Endometrial microvascular endothelial cells (primary cell): Measurements from ENCODE around the gene TMEM59. TPM values are rescaled to one million over a fixed set of nuclear protein-coding genes. Genes with fewer than 3 reads are reported as not detected.
"Not testable (repeated sequence)": the region's sequence is repeated elsewhere in the genome, so short reads cannot be mapped to it uniquely, and the experiment has no call there.

Experiments used
- in situ Hi-C: cut with HindIII; loops from 2 replicates; pipeline ENCODE4 v1.10.0; 2017; ENCODE audit warnings: low sequenced_read_pairs, low pct_unique_long_range_greater_than_20kb; ENCODE audit errors: inconsistent ontology term
- total RNA-seq: library from RNA; depleted of rRNA; stranded (reverse); fragments of >200 nt; gene quantifications from one replicate; pipeline ENCODE4 v1.2.3, GENCODE V29; 2015; ENCODE audit errors: inconsistent ontology term

Gene TMEM59
- total RNA-seq, 1 donor from 2014 or later = 201 TPM

DNA sequence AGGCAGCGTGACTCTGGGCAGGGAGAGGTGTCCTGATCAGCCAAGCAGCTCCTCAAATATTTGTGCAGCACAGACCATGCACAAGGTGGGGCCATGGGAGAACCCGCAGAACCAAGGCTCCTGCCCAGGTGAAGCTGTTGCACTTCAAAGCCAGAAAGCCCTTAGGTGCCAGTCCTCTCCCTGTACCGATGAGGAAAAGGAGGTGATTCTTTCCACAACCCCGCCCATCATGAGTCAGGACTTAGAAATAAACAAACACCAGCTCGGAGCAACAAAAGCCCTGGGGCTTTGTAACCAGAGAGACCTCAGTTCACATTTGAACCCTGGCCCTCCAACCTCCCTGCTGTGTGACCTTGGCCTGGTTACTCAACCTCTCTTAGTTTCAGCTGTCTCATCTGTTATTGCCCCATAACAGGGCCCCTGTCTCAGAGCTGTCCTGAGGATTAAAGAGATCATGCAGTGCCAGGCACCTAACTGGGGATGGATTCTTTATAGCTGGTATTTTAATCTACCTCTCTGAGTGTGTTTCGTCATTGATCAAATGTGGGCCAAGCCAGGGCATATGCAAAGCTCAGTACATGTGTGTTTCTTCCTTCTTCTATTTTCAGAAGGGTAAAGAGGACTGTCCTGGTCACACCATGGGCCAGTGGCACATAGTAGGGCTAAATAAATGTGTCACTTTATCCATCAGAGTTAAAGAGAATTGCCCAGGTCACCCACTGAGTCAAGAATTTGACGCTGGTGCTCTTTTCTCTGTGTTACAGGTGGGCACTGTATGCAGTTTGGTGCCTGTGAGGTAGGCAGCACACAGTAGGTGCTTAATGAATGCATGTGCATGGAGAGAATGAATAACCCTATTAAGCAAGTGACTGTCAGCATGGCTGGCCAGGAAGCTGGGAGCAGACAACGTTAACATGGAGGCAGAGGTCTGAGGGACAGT, 36.4 kb downstream of the TMEM59 start:
- in situ Hi-C loops = no loop called here

GRCh38 chr1:54014009-54014629, 38.9 kb downstream of the TMEM59 start:
- in situ Hi-C loops = no loop called here

DNA sequence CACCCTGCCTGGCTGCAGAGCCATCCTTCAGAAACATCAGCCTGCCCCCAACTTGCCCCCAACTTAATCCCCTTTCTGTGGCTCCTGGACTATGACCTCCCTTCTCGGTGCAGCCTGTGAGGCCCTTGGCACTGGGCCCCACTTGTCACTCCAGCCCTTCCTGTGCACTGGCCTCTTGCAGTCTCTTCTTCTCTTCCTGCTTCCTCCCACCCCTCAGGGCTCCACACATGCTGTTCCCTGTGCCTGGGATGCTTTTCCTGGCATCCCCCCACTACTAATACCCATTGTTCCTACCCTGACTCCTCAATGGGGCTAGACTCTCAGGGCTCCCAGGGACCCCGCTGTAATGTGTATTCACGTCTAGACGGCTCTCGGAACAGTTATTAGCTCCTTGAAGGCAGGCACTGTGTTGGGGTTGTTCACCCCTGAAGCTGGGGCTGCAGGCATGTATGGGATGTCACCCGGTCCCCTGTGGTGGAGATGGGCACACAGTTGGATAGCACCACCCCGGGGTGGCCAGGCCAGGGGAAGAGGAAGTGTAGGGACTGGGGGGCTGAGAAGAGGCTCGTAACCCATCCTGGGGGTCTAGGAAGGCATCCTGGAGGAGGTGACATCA, 39.5 kb downstream of the TMEM59 start:
- in situ Hi-C loops = no loop called here

GRCh38 chr1:54012863-54013262, 40.1 kb downstream of the TMEM59 start:
- in situ Hi-C loops = no loop called here

DNA sequence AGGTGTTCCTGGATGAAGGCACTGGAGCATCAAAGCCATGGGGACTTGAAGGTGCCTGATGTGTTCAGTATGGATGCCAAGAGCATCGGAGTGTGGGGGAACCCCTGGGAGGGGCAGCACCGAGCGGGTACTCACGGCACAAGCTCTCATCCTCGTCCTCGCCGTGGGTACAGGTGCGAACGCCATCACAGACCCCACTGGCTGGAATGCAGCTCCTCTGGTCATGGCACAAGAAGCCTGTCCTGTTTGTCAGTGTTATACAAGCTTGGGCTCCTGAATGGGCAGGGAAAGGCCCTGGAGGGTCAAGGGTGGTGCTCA, 41.0 kb downstream of the TMEM59 start:
- in situ Hi-C loops = no loop called here

- in situ Hi-C loops = no loop called here
These were observed 41.5 kb downstream of the TMEM59 start for GRCh38 chr1:54011316-54012007.

DNA sequence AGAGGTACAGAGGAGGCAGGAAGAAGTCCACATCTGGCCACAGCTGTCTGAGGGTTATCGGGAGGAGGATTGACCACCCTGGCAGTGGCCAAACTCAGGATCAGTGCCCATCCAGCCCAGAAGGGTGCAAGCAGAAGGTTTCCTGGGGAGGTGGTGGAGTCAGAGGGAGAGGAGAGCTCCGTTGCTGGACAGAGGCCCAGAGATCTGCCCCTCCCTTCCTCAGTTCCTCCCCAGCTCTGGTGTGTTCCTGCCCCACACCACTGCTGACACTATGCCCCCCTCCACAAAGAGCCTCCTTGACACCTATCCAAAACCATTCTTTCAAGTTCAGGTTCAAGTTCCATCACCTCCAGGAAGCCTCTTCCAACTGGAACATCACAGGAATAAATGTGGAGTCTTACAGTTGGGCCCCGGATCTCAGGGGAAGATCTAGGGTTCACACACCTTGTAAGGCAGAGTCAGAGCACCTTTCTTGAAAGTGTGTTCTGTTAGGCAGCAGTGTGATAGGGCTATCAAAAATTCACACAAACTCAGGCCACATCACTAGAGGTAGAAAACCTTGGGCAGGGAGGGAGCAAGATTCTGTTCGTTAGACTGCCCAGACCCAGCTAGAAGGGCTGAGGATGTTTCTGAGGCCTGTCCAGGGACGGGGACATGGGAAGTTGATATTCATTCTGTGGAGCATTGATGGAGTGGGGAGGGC, 42.4 kb downstream of the TMEM59 start:
- in situ Hi-C loops = no loop called here

GRCh38 chr1:54009406-54009805, 43.6 kb downstream of the TMEM59 start:
- in situ Hi-C loops = no loop called here

GRCh38 chr1:54008876-54009275, 44.1 kb downstream of the TMEM59 start:
- in situ Hi-C loops = no loop called here

DNA sequence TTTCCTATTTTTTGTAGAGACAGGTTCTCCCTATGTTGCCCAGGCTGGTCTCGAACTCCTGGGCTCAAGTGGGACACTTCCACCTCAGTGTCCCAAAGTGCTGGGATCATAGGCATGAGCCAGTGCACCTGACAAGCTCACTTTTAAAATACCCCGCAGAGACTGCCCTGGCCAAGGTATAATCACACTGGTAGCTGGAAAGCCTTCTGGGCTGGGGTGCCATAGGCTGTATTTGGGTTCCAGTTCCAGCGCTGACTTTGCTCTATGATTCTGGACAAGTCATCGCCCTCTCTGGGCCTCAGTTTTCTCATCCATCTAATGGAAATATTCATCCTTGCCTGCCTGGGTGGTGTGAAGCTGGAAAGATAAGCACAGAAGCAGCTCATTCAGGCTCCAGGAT, 45.4 kb downstream of the TMEM59 start:
- in situ Hi-C loops = no loop called here

GRCh38 chr1:54006508-54006907, 46.5 kb downstream of the TMEM59 start:
- in situ Hi-C loops = no loop called here

DNA sequence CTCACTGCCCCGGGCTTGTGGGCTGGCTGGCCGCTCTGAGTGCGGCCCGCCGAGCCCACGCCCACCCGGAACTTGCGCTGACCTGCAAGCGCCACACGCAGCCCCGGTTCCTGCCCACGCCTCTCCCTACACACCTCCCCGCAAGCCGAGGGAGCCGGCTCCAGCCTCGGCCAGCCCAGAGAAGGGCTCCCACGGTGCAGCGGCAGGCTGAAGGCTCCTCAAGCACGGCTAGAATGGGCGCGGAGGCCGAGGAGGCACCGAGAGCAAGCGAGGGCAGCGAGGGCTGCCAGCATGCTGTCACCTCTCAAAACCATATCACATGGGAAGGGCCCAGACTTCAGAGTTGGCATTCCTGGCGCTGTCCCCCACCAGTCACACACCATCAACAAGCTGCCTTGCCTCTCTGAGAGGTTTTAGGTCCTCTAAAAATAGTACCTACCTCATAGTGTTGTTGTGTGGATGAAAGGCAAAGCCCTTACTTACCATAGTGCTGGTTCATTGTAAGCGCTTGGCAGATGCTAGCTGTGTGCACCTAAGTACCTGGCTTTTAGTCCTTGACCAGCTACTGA, 48.4 kb downstream of the TMEM59 start:
- in situ Hi-C loops = no loop called here

GRCh38 chr1:54003750-54004480, 49.1 kb downstream of the TMEM59 start:
- in situ Hi-C loops = not testable (repeated sequence)

- in situ Hi-C loops = no loop called here
These were observed 49.8 kb downstream of the TMEM59 start for GRCh38 chr1:54003249-54003646.

DNA sequence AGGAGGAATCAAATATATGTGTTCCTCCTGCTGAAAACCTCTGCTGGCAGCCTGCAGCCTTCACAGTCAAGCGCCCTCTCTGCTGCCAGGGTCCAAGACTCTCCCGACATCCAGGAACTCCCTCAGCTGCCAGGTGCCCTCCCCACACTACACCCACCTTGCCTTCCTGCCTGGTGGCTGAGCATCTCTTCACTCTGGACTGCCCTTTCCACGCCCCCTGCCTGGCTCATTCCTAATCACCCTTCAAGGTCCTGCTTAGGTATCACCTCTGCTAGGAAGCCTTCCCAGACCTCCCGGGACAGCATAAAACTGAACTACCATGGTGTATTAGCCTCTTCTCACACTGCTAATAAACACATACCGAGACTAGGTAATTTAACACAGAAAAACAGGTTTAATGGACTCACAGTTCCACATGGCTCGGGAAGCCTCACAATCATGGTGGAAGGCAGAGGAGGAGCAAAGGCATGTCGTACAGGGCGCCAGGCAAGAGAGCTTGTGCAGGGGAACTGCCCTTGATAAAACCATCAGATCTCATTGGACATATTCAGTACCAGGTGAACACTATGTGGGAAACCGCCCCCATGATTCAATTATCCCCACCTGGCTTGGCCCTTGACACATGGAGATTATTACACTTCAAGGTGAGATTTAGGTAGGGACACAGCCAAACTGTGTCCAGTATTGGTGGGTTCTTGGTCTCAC, 50.3 kb downstream of the TMEM59 start:
- in situ Hi-C loops = no loop called here

DNA sequence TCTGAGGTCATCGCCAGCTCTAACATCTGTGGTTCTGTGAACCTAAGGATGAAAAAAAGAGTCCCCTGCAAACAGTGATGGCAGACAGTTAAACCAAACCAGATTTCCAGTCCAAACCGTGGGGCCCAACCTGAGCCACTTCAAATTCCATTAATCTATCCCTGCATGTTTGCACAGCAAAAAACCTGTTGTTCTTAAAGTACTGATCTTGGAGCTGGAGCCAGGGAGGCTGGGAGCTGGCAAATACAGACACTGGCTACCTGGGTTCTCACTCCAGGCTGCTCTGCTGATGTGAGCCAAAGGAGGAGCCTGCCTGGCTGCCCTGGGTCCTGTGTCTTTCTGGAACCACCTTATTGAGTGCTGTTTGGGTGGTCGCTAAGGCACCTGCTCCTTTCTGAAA, 51.4 kb downstream of the TMEM59 start:
- in situ Hi-C loops = no loop called here

GRCh38 chr1:53999920-54000319, 53.1 kb downstream of the TMEM59 start:
- in situ Hi-C loops = no loop called here
